NCI-H187 treated with DMSO at 0.1 percent for 48 hours (cell line): ENCODE measurements around the gene LMO3.
"Not testable (repeated sequence)": the region's sequence is repeated elsewhere in the genome, so short reads cannot be mapped to it uniquely, and the experiment has no call there.

Experiments
- DNase-seq: peaks from one replicate; lab custom pipeline; 2025; lab: John Stamatoyannopoulos, UW

LMO3 gene

GRCh38 chr12:16545836-16546235 lies 60.1 kb downstream of the LMO3 start:
- no peak for DNase-seq

GRCh38 chr12:16542586-16542985 lies 63.4 kb downstream of the LMO3 start:
- no peak for DNase-seq

- not testable (repeated sequence) for DNase-seq
Measured at GRCh38 chr12:16537652-16538051, 68.3 kb downstream of the LMO3 start.

- peak; percentile 62 for DNase-seq
Measured at GRCh38 chr12:16531621-16532020, 74.3 kb downstream of the LMO3 start.

- DNase-seq, result no peak
Measured at GRCh38 chr12:16530268-16530850, 75.6 kb downstream of the LMO3 start.

GRCh38 chr12:16526693-16527092 lies 79.3 kb downstream of the LMO3 start:
- no peak for DNase-seq

GRCh38 chr12:16524378-16524777 lies 81.6 kb downstream of the LMO3 start:
- DNase-seq, result no peak

GRCh38 chr12:16523951-16524331 lies 82.0 kb downstream of the LMO3 start:
- DNase-seq, result no peak

- DNase-seq, result no peak
Measured at GRCh38 chr12:16523284-16523950, 82.5 kb downstream of the LMO3 start.

- no peak for DNase-seq
Measured at GRCh38 chr12:16520328-16520727, 85.6 kb downstream of the LMO3 start.

GRCh38 chr12:16515666-16516065 lies 90.3 kb downstream of the LMO3 start:
- DNase-seq, result no peak

- no peak for DNase-seq
Measured at GRCh38 chr12:16513231-16513630, 92.7 kb downstream of the LMO3 start.

- no peak for DNase-seq
Measured at GRCh38 chr12:16509411-16509810, 96.6 kb downstream of the LMO3 start.

- DNase-seq, result no peak
Measured at GRCh38 chr12:16506394-16506793, 99.6 kb downstream of the LMO3 start.

GRCh38 chr12:16504200-16504599 lies 101.8 kb downstream of the LMO3 start:
- no peak for DNase-seq

- DNase-seq, result no peak
Measured at GRCh38 chr12:16499611-16500010, 106.4 kb downstream of the LMO3 start.
